Measurements from ENCODE around the gene L3MBTL1.

DNA sequence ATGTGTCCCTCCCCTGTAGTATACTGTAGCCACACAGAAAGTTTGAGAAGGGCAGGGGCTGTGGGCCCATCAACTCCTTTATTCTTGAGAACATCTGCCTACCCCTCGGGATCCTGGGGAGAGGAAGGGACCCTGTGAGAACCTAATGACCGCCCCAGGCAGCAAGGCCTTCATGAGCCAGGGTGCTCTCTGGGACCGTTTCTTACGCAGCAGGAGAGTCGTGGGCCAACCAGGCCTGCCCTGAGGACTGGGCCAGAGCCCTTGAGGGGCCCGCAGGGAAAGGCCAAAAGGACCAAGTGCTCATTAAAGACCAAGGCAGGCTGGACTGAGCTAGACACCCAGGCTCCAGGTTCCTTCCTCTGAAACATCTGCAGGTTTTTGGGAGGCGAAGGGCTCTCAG lies 56.5 kb downstream of the L3MBTL1 start:
- TF ChIP-seq, protein P1, sequence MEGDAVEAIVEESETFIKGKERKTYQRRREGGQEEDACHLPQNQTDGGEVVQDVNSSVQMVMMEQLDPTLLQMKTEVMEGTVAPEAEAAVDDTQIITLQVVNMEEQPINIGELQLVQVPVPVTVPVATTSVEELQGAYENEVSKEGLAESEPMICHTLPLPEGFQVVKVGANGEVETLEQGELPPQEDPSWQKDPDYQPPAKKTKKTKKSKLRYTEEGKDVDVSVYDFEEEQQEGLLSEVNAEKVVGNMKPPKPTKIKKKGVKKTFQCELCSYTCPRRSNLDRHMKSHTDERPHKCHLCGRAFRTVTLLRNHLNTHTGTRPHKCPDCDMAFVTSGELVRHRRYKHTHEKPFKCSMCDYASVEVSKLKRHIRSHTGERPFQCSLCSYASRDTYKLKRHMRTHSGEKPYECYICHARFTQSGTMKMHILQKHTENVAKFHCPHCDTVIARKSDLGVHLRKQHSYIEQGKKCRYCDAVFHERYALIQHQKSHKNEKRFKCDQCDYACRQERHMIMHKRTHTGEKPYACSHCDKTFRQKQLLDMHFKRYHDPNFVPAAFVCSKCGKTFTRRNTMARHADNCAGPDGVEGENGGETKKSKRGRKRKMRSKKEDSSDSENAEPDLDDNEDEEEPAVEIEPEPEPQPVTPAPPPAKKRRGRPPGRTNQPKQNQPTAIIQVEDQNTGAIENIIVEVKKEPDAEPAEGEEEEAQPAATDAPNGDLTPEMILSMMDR (conservative IDR thresholded peaks at IDR 0.05 in 1 of 2, IDR thresholded peaks at IDR 0.05 in 1 of 2; ENCODE audit: low read depth in 1 of 2, low read length in 2 of 2), result no peak
- TF ChIP-seq EZH2 (IDR thresholded peaks at IDR 0.05; ENCODE audit: low read length, missing control alignments), result no peak

Data from fibroblast of lung (primary cell).